Fibroblast of villous mesenchyme (primary cell): ENCODE results near the gene TRAF7. TPM values are rescaled to one million over a fixed set of nuclear protein-coding genes. Genes with fewer than 3 reads are reported as not detected.

Source experiments
- DNase-seq: peaks from one replicate; pipeline ENCODE4 v3.0.0-alpha.2; 2010; ENCODE audit warnings: low read depth
- H3K4me3 ChIP-seq: 2 replicates; pipeline ENCODE4 v1.5.1; 2011; ENCODE audit warnings: low read depth, mild to moderate bottlenecking, low read length
- CTCF ChIP-seq: IDR thresholded peaks from 2 replicates; pipeline ENCODE4 v1.5.1; 2012; ENCODE audit warnings: low read depth, mild to moderate bottlenecking, low read length; ENCODE audit not compliant: insufficient read depth
- total RNA-seq: library from RNA; depleted of rRNA; stranded (reverse); fragments of >200 nt; gene quantifications from 2 replicates; pipeline ENCODE4 v1.2.3, GENCODE V29; 2012

TRAF7 gene
- total RNA-seq, 1 donor = 62.6 TPM

- TF ChIP-seq CTCF = no peak
- peak; percentile 14 for DNase-seq
- peak overlapping the region; percentile 65 for H3K4me3 ChIP-seq
Measured at GRCh38 chr16:2213817-2214718, 58.5 kb downstream of the TRAF7 start.

GRCh38 chr16:2214719-2214968 is 59.1 kb downstream of the TRAF7 start, which contains the start of gene PGP:
TSS of gene PGP (minus strand) at chr16:2214840. CDS start at chr16:2214777, 63 bp downstream.
- no peak for TF ChIP-seq CTCF
- DNase-seq = no peak
- peak within 1 kb of the TSS; percentile 82 for H3K4me3 ChIP-seq

- no peak for TF ChIP-seq CTCF
- H3K4me3 ChIP-seq = no peak overlapping the region
- no peak for DNase-seq
Measured at GRCh38 chr16:2216330-2216729, 60.7 kb downstream of the TRAF7 start.

GRCh38 chr16:2223221-2223941 is 67.8 kb downstream of the TRAF7 start, which contains the start of gene E4F1:
TSS of gene E4F1 (plus strand) at chr16:2223591. CDS start at chr16:2223614, 23 bp downstream.
- peak; percentile 100 for DNase-seq
- TF ChIP-seq CTCF = no peak
- peak within 1 kb of the TSS; percentile 79 for H3K4me3 ChIP-seq

- peak; percentile 76 for DNase-seq
- TF ChIP-seq CTCF = peak; percentile 34
Measured at GRCh38 chr16:2223942-2224486, 68.4 kb downstream of the TRAF7 start.

GRCh38 chr16:2226245-2226793 is 70.7 kb downstream of the TRAF7 start:
- DNase-seq = peak; percentile 11
- H3K4me3 ChIP-seq = no peak overlapping the region
- no peak for TF ChIP-seq CTCF

More at GRCh38 chr16:2223942-2224486, 68.4 kb downstream of the TRAF7 start:
- H3K4me3 ChIP-seq = peak overlapping the region; percentile 79
